Measurements from ENCODE around the gene MGMT.

Gene MGMT

GRCh38 chr10:129725890-129726631, 259.0 kb downstream of the MGMT start:
- no peak for DNase-seq (ENCODE audit: extremely low read depth, low read depth)
- TF ChIP-seq CTCF (IDR thresholded peaks at IDR 0.05; ENCODE audit: low read depth, low read length, missing control alignments), result no peak
- no peak overlapping the region for H3K4me3 ChIP-seq (replicated peaks; ENCODE audit: low read depth, low read length)

- no peak for DNase-seq (ENCODE audit: extremely low read depth, low read depth)
- H3K4me3 ChIP-seq (replicated peaks; ENCODE audit: low read depth, low read length), result no peak overlapping the region
- TF ChIP-seq CTCF (IDR thresholded peaks at IDR 0.05; ENCODE audit: low read depth, low read length, missing control alignments), result no peak
Measured at GRCh38 chr10:129727071-129727470, 260.0 kb downstream of the MGMT start.

GRCh38 chr10:129727495-129727894, 260.5 kb downstream of the MGMT start:
- TF ChIP-seq CTCF (IDR thresholded peaks at IDR 0.05; ENCODE audit: low read depth, low read length, missing control alignments), result no peak
- H3K4me3 ChIP-seq (replicated peaks; ENCODE audit: low read depth, low read length), result no peak overlapping the region
- no peak for DNase-seq (ENCODE audit: extremely low read depth, low read depth)

GRCh38 chr10:129728246-129728820, 261.3 kb downstream of the MGMT start:
- DNase-seq (ENCODE audit: extremely low read depth, low read depth), result no peak
- H3K4me3 ChIP-seq (replicated peaks; ENCODE audit: low read depth, low read length), result no peak overlapping the region
- no peak for TF ChIP-seq CTCF (IDR thresholded peaks at IDR 0.05; ENCODE audit: low read depth, low read length, missing control alignments)

GRCh38 chr10:129728905-129729795, 262.1 kb downstream of the MGMT start:
- DNase-seq (ENCODE audit: extremely low read depth, low read depth), result no peak
- TF ChIP-seq CTCF (IDR thresholded peaks at IDR 0.05; ENCODE audit: low read depth, low read length, missing control alignments), result no peak

GRCh38 chr10:129730272-129730992, 263.4 kb downstream of the MGMT start:
- no peak overlapping the region for H3K4me3 ChIP-seq (replicated peaks; ENCODE audit: low read depth, low read length)
- no peak for DNase-seq (ENCODE audit: extremely low read depth, low read depth)
- no peak for TF ChIP-seq CTCF (IDR thresholded peaks at IDR 0.05; ENCODE audit: low read depth, low read length, missing control alignments)

More at GRCh38 chr10:129728905-129729795, 262.1 kb downstream of the MGMT start:
- H3K4me3 ChIP-seq (replicated peaks; ENCODE audit: low read depth, low read length), result no peak overlapping the region

All from HFF-Myc (cell line).